Erythroblast (primary cell): ENCODE data around the gene GHRL.

Source experiments
- GATA1 ChIP-seq: IDR thresholded peaks from 2 replicates; pipeline ENCODE4 v1.6.1; 2011; ENCODE audit warnings: low read depth, mild to moderate bottlenecking, control low read depth, low read length, moderate library complexity
- POLR2A ChIP-seq: IDR thresholded peaks from 2 replicates; pipeline ENCODE4 v1.6.1; 2011; ENCODE audit warnings: mild to moderate bottlenecking, low read length

DNA sequence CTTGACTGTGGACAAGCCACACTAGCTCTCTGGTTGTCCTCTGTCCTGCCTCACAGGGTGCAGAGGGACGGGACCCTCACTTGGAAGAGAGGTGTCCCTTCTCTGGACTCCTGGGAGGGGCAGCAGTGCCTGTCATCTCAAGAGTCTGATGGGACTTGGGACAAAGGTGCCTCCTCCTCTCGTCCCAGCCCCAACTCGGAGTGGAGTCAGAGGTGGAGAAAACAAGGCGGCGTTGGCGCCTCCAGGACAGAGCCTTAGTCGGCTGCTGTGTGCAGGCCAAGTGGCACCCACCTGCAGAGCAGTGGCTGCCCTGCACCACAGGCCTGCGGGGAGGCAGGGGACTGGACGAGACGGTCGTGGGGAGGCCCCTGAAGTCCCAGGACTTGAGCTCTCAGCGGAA is 37.6 kb upstream of the GHRL start:
- TF ChIP-seq POLR2A (no peak), GATA1 (no peak)
